HepG2 (cell line): ENCODE measurements around the gene EYA2. TPM values are rescaled to one million over a fixed set of nuclear protein-coding genes. Genes with fewer than 3 reads are reported as not detected.

Source experiments
- ARID2 ChIP-seq: sonication (generic); formaldehyde crosslinking; IDR thresholded peaks from 2 replicates; pipeline ENCODE4 v1.8.1; 2022; ENCODE audit warnings: mild to moderate bottlenecking, missing genetic modification reagents, borderline replicate concordance
- BRD4 ChIP-seq: sonication (generic); formaldehyde crosslinking; IDR thresholded peaks from 2 replicates; pipeline ENCODE4 v1.4.0; 2020; ENCODE audit warnings: missing genetic modification reagents
- CREB1 ChIP-seq, 2 experiments: fragments of 450-650 bp in 1 of 2; IDR thresholded peaks; 2 replicates each; pipeline ENCODE4 v1.6.1; 2016 to 2017; ENCODE audit warnings: control low read depth in 1 of 2, mild to moderate bottlenecking in 1 of 2, missing compliant biosample characterization in 1 of 2, missing genetic modification characterization in 1 of 2
- MEIS1 ChIP-seq: sonication (generic); formaldehyde crosslinking; IDR thresholded peaks from 2 replicates; pipeline ENCODE4 v1.9.0; 2021; ENCODE audit warnings: mild to moderate bottlenecking, missing genetic modification reagents, moderate library complexity, borderline replicate concordance
- MYC ChIP-seq: sonication (generic); formaldehyde crosslinking; IDR thresholded peaks from 2 replicates; pipeline ENCODE4 v1.9.0; 2021; ENCODE audit warnings: missing genetic modification reagents, borderline replicate concordance
- PCBP1 ChIP-seq: fragments of 200-400 bp; formaldehyde crosslinking; IDR thresholded peaks from 2 replicates; pipeline ENCODE4 v1.6.1; 2017; ENCODE audit warnings: mild to moderate bottlenecking, low read depth, low read length, borderline replicate concordance
- RARA ChIP-seq: IDR thresholded peaks from 2 replicates; pipeline ENCODE4 v1.6.1; 2016; ENCODE audit warnings: missing genetic modification reagents, missing compliant biosample characterization
- SALL1 ChIP-seq: sonication (generic); formaldehyde crosslinking; IDR thresholded peaks from 2 replicates; pipeline ENCODE4 v1.8.0; 2022; ENCODE audit warnings: mild to moderate bottlenecking, missing genetic modification reagents
- SOX5 ChIP-seq: IDR thresholded peaks from 2 replicates; pipeline ENCODE4 v1.6.1; 2016; ENCODE audit warnings: borderline replicate concordance
- ZBTB40 ChIP-seq, 2 experiments: fragments of 450-650 bp in 1 of 2; sonication (generic) in 1 of 2; formaldehyde crosslinking in 1 of 2; IDR thresholded peaks; 2 replicates each; pipeline versions ENCODE4 v1.6.1 to v1.8.0; 2016 to 2022; ENCODE audit warnings: antibody characterized with exemption in 1 of 2, mild to moderate bottlenecking in 1 of 2, missing genetic modification reagents in 1 of 2
- ZEB1 ChIP-seq: IDR thresholded peaks from 2 replicates; pipeline ENCODE4 v1.6.1; 2012; ENCODE audit warnings: mild to moderate bottlenecking, low read depth, inconsistent platforms; ENCODE audit not compliant: insufficient replicate concordance
- ZMYM3 ChIP-seq: sonication (generic); formaldehyde crosslinking; IDR thresholded peaks from 2 replicates; pipeline ENCODE4 v1.5.1; 2020; ENCODE audit warnings: mild to moderate bottlenecking, missing genetic modification reagents
- ZNF256 ChIP-seq: sonication (generic); formaldehyde crosslinking; conservative IDR thresholded peaks from 2 replicates; pipeline ENCODE4 v1.4.0; 2020; ENCODE audit warnings: missing genetic modification reagents
- ZNF543 ChIP-seq: sonication (generic); formaldehyde crosslinking; IDR thresholded peaks from 2 replicates; pipeline ENCODE4 v1.4.0; 2020; ENCODE audit warnings: mild to moderate bottlenecking, missing genetic modification reagents
- ZNF782 ChIP-seq: sonication (generic); formaldehyde crosslinking; IDR thresholded peaks from 2 replicates; pipeline ENCODE4 v1.4.0; 2020; ENCODE audit warnings: missing genetic modification reagents, mild to moderate bottlenecking, borderline replicate concordance
- ZSCAN25 ChIP-seq: sonication (generic); formaldehyde crosslinking; IDR thresholded peaks from 2 replicates; pipeline ENCODE4 v1.8.0; 2022; ENCODE audit warnings: mild to moderate bottlenecking, missing genetic modification reagents
- polyA plus RNA-seq, 8 experiments: library from polyadenylated mRNA; depleted of rRNA in 3 of 8; stranded (reverse) in 7 of 8; unstranded in 1 of 8; fragments of >200 nt; fragmentation: Illumina TruSeq in 4 of 8; extraction: Trizol in 4 of 8; gene quantifications; 2 replicates each; pipeline versions ENCODE4 v1.2.1 to v1.2.3, GENCODE V29; 2011 to 2016; ENCODE audit warnings: low read depth in 4 of 8, missing spikeins in 1 of 8, mixed read lengths in 1 of 8; ENCODE audit not compliant: insufficient read depth in 1 of 8
- total RNA-seq, 5 experiments: library from RNA; depleted of rRNA; stranded (reverse); fragments of >200 nt; fragmentation: Illumina TruSeq; extraction: Trizol; gene quantifications; 2 replicates each; pipeline ENCODE4 v1.2.3, GENCODE V29; 2016; ENCODE audit warnings: low read depth in 1 of 5

EYA2 gene
- total and polyA plus RNA-seq, 2 of the 13 experiments (the other 11 are each of a cell fraction or from before 2014, with no cell fraction given), result not detected

- TF ChIP-seq RARA (CRISPR knock-in tag) (no peak), MEIS1 (CRISPR knock-in tag) (0 out of 2 replicates have a peak, but pooled peaks have one; percentile 50), CREB1 (IDR thresholded peaks at IDR 0.05) (peak; percentile 36; the same call in 1 of the 2 replicates), CREB1 (CRISPR knock-in tag; IDR thresholded peaks at IDR 0.05) (peak; percentile 44; the same call in 1 of the 2 replicates), ZNF256 (CRISPR knock-in tag) (no peak), PCBP1 (no peak), ARID2 (CRISPR knock-in tag) (no peak), ZMYM3 (CRISPR knock-in tag) (0 out of 2 replicates have a peak, but pooled peaks have one; percentile 25), MYC (CRISPR knock-in tag) (no peak; the same call in 1 of the 2 replicates), ZEB1 (no peak), SALL1 (CRISPR knock-in tag) (0 out of 2 replicates have a peak, but pooled peaks have one; percentile 37), ZBTB40 (IDR thresholded peaks at IDR 0.05) (no peak), ZBTB40 (CRISPR knock-in tag; IDR thresholded peaks at IDR 0.05) (0 out of 2 replicates have a peak, but pooled peaks have one; percentile 58), ZNF782 (CRISPR knock-in tag) (no peak), ZSCAN25 (CRISPR knock-in tag) (no peak), BRD4 (CRISPR knock-in tag) (no peak), SOX5 (0 out of 2 replicates have a peak, but pooled peaks have one; percentile 43), ZNF543 (CRISPR knock-in tag) (no peak)
These were observed 255.9 kb downstream of the EYA2 start (continued) for GRCh38 chr20:47150403-47151152.
